NCI-H748 (cell line): Measurements from ENCODE around the gene UBL5.
"Not testable (repeated sequence)": the region's sequence is repeated elsewhere in the genome, so short reads cannot be mapped to it uniquely, and the experiment has no call there.

ENCODE experiments used
- DNase-seq: peaks from one replicate; lab custom pipeline; 2025; ENCODE audit not compliant: unreplicated experiment; lab: John Stamatoyannopoulos, UW

The UBL5 gene

DNA sequence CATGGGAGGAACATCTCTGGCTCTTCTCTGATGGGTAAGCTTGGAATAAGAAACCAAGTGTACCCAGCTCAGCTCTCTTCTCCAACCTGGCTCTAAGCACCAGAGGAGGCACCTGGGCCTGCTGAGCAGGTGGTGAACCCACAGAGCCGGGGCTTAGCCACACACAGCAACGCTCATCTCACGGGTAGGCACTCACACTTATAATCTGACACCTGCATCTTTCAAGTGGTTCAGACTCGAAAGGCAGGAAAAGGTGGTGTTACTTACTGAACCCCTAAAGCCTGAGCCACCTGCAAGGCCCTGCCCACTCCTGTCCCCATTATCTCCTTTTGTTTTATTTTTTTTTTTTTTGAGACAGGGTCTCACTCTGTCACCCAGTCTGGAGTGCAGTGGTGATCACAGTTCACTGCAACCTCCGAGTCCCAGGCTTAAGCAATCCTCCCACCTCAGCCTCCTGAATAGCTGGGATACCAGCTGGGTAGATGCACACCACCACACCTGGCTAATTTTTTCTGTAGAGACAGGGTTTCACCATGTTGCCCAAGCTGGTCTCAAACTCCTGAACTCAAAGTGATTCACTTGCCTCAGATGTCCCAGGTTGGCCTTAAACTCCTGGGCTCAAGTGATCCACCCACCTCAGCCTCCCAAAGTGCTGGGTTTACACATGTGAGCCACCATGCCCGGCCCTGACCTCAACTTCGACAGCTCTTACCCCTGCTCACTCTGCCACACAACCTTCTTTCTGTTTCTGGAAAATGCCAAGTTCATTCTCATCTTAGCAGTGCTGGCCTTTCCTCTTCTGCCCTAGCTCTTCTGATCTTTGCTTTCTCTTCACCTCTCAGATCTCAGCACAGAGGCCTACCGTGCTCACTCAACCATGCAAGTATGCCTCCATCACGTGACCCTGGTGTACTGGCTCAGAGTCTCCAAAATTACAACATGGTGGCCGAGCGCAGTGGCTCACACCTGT lies 18.6 kb upstream of the UBL5 start:
- no peak for DNase-seq

DNA sequence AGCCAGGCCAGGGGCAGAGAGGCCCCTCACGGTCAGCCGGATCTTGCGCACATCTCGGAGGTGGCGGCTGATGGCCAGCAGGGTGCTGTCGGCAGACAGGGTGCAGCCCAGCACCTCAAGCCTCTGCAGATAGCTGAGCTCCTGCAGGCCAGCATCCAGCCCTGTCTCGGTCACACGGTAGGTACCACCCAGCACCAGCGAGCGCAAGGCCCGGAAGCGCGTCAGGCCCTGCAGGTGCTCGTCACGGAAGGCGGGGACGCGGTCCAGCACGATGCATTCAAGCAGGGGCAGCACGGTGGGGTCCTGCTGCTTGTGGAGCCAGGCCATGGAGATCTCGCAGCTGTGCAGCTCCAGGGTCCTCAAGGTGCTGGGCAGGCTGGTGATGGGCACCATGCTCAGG lies 16.6 kb upstream of the UBL5 start:
- no peak for DNase-seq

DNA sequence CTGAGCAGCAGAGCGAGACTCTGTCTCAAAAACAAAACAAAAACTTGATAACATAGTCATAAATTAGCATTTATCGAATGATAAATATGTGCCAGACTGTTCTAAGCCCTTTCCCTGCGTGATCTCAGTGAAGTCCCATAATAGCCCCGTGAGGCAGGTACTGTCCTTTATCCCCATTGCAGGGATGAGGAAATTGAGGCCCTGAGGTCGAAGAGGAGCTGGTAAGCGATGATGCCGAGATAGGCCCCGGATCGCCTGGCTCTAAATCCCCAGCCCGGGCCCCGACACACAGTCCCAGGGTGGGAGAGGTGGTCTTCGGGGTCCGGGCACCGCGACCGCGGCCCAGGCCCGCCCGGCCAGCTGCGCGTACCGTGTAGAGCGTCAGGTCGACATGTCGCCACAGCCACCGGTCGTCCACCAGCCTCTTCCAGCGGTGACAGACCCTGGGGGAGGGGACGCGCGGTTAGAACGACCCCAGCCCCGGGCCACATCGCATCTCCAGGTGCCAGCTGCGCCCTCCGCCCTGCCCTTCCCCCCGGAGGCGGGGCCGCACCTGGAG lies 9.5 kb upstream of the UBL5 start:
- no peak for DNase-seq

DNA sequence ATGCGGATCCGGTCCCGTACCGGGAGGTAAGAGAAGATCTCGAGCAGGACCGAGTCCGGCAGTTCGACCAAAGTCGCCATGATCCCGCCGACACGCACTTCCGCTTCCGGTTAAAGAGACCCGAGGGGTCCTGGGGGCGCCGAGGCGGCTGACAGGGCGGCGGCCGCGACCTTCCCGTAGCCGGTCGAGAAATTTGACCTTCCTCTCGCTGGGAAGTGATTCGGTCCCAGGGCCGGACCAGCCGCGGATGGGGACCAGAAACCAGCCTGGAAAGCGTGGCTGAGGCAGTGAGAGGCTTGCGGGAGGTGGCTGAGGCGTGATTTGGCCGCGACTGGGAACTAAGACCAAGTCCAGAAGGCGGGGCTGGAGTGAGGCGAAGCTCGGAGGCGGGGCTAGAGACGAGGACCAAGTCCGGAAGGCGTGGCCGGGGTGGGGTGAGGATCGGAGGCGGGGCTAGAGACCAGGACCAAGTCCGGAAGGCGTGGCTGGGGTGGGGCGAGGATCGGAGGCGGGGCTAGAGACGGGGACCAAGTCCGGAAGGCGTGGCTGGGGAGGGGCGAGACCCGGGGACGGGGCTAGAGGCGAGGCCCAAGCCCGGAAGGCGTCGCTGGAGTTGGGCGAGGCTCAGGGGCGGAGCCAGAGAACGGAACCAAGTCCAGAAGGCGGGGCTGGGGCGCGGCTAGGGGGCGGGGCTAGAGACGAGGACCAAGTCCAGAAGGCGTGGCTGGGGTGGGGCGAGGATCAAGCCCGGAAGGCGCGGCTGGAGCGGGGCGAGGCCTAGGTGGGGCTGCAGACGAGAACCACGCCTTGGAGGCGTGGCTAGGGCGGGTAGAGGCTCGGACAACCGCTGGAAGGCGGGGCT lies 8.8 kb upstream of the UBL5 start, which contains the start of gene FBXL12:
Gene FBXL12, minus strand, starts transcription at position 346 of the 862 bp plus-strand sequence. Its CDS starts 266 bp downstream, at position 80.
- DNase-seq: peak; percentile 99

DNA sequence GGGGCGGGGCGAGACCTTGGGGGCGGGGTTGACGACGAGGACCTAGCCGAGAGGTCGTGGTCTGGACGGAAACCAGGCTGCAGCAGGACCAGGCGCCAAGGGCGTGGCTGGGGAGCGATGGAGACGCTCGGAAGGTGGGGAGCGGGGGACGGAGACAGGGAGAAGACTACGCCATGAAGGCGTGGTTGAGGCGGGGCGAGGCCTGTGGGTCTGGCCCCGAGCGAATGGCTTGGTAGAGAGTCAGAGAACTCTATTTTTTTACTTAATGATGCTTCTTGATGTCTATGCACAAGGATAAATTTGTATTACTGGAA lies 8.2 kb upstream of the UBL5 start:
- DNase-seq: peak; percentile 99

DNA sequence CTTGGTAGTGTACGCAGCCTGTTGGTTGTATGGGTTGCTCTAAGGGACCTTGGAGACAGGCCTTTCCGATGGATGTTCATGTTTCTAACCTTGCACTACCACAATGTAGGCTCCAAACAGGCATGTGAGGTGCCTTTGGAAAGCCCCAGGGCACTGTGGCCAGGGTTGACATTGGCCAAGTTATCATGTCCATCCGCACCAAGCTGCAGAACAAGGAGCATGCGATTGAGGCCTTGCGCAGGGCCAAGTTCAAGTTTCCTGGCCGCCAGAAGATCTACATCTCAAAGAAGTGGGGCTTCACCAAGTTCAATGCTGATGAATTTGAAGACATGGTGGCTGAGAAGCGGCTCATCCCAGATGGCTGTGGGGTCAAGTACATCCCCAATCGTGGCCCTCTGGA lies 7.7 kb upstream of the UBL5 start:
- DNase-seq: not testable (repeated sequence)

DNA sequence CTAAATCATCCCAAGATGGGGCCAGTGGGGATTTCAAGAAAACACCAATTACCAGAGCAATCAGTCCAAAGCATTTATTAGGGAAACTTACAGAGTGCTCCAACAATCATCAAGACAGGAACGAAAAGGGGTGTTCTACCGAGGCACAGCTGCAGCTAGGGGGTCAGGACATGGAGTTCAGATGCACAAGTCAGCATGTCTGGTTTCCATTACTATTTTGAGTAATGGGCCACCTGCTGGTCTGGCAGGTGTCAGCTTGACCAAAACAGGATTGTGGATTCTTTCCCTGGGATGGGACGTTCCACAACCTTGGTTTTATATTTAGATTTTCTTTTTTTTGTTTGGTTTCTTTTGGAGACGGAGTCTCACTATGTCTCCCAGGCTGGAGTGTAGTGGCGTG lies 3.9 kb upstream of the UBL5 start:
- no peak for DNase-seq

DNA sequence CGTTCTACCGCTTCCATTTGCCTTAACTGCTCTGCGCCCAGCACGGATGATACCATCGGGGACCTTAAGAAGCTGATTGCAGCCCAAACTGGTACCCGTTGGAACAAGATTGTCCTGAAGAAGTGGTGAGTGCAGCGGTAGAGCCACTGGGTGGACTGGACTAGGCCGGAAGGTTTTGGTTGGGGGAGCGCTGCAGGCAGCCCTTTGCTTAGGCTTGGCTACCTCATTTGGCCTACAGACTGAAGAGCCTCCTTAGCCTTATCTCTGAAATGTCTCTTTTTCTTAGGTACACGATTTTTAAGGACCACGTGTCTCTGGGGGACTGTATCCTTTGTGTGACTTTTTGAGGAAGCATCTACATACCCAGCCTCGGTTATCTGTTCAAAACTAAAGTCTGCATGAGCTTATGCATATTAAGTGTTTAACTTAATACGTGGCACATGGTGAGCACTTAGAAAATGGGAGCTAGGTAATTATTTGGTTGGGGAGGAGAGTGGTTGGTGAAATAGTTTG lies 889 bp downstream of the UBL5 start:
- DNase-seq: no peak

DNA sequence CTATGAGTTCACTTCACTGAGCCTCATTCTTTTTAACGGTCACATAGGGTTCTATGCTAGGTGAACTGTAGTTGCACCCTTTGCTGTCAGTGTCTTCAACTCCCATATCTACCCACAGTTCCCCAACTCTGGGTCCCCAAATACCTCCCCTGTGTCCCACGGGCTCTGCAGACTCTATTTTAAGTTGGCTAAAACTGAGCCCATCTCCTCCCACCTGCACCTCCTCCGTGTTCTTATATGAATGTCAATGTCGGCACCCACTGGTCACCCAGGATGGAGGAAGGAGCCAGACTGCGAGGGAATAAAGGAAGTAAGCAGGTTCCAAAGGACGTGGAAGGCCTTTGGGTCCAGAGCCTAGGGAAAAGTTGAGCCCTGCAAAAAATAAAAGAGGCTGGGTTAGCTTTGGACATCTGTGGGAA lies 6.6 kb downstream of the UBL5 start:
- no peak for DNase-seq

DNA sequence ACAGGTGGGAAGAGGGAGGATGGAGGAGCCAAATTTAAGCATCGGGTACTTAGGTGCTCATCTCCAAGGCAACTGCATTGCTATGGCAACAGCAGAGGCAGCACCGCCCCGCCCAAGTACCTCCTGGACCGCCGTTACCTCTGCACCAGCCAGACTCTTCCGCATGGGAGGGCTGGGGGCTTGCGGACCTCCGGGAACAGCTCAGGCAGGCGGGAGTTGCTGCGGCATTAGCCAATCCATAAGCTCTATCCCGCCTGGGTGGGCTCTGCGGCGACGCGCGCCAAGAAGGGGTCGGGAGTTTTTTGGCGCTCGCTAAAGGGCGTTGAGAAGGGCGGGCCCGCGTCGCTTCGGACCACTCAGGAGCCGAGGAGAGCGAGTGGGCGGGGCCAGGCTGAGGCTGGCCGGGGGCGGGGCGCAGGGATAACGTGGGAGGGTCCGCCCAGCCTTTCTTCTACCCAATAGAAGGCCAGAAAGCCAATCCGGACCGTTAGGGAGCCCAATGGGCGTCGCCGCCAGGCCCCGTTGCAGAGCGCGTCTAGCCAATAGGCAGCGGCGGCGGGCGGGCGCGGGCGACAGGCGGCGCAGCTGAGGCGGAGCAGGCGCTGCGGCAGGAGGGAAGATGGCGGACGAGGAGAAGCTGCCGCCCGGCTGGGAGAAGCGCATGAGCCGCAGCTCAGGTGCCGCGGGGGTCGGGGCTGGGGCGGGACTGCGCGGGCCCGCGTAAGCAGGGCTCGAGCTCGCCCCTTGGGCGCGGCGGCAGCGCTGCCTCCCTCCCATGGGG lies 7.2 kb downstream of the UBL5 start, which contains the start of gene PIN1:
Gene PIN1, plus strand, starts transcription at position 593 of the 781 bp plus-strand sequence. Its CDS starts 27 bp downstream, at position 620.
- peak; percentile 97 for DNase-seq

DNA sequence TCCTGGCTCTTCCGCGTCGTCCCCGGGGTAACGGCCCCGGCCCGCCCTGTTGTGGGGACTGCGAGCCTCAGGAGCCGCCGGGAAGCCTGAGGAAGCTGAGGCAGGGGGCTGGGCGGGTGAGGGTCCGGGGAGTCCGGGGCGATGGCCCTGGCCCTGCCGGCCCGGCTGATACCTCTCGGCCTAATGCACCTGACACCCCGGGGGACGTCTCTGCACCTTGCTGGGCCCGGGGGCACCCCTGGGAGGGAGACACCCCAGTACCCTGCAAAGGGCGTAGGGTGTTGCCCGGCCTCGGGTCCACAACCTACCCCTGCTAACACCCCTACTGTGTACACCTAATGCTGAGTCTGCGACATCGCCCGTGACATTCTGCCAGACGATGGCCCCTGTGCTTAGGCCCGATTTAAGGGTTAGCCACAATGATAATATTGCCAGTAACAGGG lies 7.8 kb downstream of the UBL5 start:
- no peak for DNase-seq

DNA sequence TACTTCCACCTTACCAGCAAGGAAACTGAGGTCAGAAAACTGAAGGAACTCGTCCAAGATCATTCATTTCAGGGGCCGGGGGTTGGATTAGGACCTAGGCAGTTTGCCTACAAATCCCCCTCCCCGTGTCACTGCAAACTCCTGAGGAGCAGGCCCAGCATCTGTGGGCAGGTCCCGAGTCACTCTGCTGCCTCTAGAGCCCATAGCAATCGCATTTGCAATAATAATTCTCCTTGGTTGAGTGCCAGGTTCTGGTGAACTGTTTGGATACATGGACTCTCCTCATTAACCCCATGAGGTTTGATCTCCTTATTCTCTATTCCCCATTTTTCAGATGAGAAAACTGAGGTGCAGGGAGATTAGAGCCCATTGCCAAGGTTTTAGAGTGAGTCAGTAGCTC lies 8.3 kb downstream of the UBL5 start:
- no peak for DNase-seq

DNA sequence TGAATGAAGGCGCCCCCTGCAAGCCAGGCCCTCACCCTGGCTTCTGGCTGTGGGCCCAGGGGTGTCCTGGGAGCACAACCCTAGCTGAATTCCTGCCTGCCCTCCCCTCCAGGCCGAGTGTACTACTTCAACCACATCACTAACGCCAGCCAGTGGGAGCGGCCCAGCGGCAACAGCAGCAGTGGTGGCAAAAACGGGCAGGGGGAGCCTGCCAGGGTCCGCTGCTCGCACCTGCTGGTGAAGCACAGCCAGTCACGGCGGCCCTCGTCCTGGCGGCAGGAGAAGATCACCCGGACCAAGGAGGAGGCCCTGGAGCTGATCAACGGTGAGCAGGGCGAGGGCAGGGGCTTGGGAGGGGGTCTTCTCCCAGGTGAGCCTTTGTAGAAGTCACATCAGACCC lies 10.6 kb downstream of the UBL5 start:
- DNase-seq: no peak

DNA sequence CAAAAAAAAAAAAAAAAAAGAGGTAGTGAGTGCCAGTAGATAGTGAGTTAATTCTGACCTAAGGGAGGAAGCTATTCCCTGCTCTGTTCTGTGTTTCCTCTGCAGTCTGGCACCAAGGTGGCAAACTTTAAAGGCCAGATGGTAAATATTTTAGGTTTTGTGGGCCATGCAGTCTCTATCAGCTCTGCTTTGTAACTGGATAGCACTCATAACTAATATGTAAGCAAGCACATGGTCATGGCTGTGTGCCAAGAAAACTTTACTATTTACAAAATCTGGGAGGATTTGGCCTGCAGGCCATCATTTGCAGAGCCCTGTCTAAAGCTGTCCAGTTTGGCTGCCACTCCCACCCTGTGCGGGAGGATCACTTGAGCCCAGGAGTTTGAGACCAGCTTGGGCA lies 11.7 kb downstream of the UBL5 start:
- DNase-seq: no peak

DNA sequence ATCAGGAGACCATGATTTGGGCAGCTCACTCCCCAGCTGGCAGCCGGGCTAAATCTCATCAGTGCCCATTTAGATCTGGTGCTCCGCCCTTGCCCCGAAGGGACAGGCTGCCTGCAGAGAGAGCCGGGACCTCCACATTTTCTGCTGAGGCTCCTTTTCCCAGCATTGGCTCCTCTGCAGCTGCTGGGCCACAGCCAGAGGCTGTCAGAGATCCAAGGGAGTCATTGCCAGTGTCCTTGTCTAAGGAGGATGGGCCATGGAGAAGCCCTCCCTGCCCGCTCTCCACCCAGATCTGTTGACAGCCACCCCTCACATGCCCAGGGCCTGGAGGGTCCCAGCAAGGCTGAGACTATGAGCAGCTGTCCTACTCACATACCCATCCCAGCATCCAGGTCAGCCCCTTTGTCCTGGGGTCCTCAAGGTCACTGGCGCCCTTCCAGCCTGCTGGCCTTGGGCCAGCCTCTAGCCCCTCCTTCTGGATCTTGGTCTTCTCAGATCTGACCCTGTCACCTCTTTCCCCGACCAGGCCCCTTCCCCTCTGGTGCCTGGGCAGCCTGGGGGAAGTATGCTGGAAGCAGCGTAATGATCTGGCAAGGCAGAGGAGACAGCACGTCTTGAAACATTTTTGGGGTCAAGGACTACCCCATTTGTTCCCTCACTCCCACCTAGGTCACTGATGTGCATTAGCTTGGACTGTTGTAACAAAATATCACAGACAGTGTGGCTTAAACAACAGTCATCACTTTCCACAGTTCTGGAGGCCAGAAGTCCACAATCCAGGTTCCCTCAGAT lies 15.3 kb downstream of the UBL5 start:
- no peak for DNase-seq

DNA sequence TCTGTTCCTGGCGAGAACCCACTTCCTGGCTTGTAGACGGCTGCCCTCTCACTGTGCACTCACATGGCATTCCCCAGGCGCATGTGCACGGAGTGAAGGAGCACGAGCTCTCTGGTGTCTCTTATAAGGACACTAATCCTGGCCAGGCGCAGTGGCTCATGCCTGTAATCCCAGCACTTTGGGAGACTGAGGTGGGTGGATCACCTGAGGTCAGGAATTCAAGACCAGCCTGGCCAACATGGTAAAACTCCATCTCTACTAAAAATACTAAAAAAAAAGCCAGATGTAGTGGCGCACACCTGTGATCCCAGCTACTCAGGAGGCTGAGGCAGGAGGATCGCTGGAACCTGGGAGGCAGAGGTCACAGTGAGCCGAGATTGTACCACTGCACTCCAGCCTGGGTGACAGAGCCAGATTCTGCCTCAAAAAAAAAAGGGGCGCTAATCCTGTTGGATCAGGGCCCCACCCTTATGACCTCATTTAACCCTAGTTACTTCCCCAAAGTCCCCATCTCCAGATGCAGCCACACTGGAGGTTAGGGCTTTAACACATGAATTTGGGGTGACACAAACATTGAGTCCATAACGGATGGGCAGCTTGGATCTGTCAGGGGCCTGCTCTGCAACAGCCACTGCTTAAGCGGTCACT lies 16.0 kb downstream of the UBL5 start:
- DNase-seq: not testable (repeated sequence)

DNA sequence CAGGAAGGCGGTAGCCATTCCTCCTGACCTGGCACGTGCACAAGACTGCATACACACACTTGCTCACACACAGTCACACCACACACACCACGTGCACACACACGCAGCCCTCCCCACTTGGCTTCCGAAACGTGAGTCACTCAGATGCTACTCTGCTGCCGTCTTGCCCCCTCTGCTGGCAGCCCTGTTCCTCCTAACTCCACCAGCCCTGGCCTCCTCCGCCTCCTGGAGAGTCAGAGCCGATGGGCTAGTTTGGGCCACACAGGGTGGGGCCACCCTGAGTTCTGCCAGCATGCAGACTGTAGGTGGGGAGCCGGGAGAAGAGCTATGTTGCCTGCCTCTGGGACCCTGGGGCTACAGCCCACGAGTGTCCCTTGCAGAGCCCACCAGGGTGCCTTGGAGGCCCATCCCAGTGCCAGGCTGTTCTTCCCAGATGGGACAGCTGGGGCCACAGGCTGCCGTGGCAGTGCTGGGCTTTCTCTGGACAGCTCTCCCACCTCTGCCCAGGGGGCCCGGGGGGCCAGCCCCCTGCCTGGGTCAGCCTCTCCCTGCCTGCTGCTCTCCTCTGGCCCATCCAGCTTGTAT lies 19.5 kb downstream of the UBL5 start:
- DNase-seq: no peak

DNA sequence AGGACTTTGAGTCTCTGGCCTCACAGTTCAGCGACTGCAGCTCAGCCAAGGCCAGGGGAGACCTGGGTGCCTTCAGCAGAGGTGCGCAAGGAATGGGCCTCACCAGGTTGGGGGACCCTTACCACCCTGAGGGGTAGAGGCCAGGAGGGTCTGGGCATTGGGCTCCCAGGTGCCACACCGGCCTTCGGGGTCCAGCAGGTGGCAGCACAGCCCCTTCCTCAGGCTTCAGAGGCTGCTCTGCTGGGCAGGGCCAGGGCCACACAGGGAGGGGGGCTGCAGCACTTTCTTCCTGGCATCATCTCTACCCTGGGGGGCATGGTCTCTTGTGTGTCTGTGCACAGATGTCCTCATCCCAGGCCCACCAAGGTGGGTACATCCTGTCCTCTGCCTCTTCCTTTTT lies 20.3 kb downstream of the UBL5 start:
- no peak for DNase-seq

DNA sequence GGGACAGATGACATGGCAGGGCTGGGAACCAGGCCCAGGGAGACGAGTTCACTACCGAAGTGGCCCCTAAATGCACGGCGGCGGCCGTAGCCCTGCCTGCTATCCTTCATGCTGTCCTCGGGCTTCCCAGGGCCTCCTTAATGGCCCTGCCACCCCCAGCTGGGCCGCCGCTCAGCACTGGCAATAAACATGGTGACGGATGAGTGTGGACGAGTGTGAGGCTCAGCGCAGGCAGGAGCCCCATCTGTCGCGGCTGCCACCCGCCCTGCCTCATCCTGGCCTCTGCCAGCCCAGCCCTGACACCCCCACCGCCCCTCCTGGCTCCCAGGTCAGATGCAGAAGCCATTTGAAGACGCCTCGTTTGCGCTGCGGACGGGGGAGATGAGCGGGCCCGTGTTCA lies 21.0 kb downstream of the UBL5 start:
- DNase-seq: no peak
